HCT116 (cell line): ENCODE results near the gene PDE1A. TPM values are rescaled to one million over a fixed set of nuclear protein-coding genes. Genes with fewer than 3 reads are reported as not detected.

Experiments
- ATAC-seq: fragments of 200-7000 bp; cut with Tn5 transposase; 2 replicates; pipeline ENCODE4 v1.9.1; 2020; ENCODE audit warnings: mild to moderate bottlenecking, moderate library complexity
- BruUV-seq: library from RNA; stranded (reverse); fragments of 400-500 nt; replicated peaks from 2 replicates; lab custom pipeline; 2021; lab: Mats Ljungman, UMichigan
- CTCF ChIA-PET: fragments of 300-600 bp; sonication (Branson Sonifier 250); formaldehyde crosslinking; loops from one replicate; lab custom pipeline; 2021; ENCODE audit warnings: antibody characterized with exemption; lab: Charles Lee
- POLR2A ChIA-PET: fragments of 300-600, 350-600 bp; sonication (Branson Sonifier 250); formaldehyde crosslinking; loops from one replicate; lab custom pipeline; 2021; ENCODE audit warnings: antibody characterized with exemption; lab: Charles Lee
- RAD21 ChIA-PET, 2 experiments: fragments of 300-600 bp; sonication (Branson Sonifier 250); formaldehyde crosslinking; loops; one replicate each; lab custom pipeline; 2023; ENCODE audit warnings: low total read pairs in 2 of 2; ENCODE audit not compliant: uncharacterized antibody in 2 of 2, unreplicated experiment in 2 of 2, low non-redundant PET in 1 of 2; lab: Charles Lee
- DNase-seq: peaks from one replicate; pipeline ENCODE4 v3.0.0-alpha.2; 2010; ENCODE audit warnings: low read depth, low spot score
- H2AFZ ChIP-seq: fragments of 200-600 bp; shearing (Covaris generic), sonication (generic); 2 replicates; pipeline ENCODE4 v1.6.1; 2017; ENCODE audit warnings: low read depth, mixed run types, mixed read lengths, antibody characterized with exemption, low read length; ENCODE audit not compliant: poor library complexity, severe bottlenecking
- H3K27ac ChIP-seq: 2 replicates; pipeline ENCODE4 v1.5.1; 2012; ENCODE audit warnings: low read depth, low read length
- H3K27me3 ChIP-seq: fragments of 200-600 bp; sonication (generic); 2 replicates; pipeline ENCODE4 v1.6.1; 2016; ENCODE audit warnings: mixed run types, low read length, mixed read lengths; ENCODE audit not compliant: insufficient read depth
- H3K36me3 ChIP-seq, 2 experiments: fragments of 200-500 bp in 1 of 2; fragments of 200-600 bp in 1 of 2; sonication (Bioruptor generic) in 1 of 2; sonication (generic) in 1 of 2; 2 replicates each; pipeline versions ENCODE4 v1.5.1 to v1.6.1; 2014 to 2016; ENCODE audit warnings: low read length in 2 of 2, inconsistent platforms in 1 of 2, mixed read lengths in 1 of 2, mixed run types in 1 of 2; ENCODE audit not compliant: insufficient read depth in 2 of 2, control insufficient read depth in 1 of 2
- H3K4me1 ChIP-seq, 2 experiments: fragments of 200-600 bp in 1 of 2; sonication (generic) in 1 of 2; 2 replicates each; pipeline versions ENCODE4 v1.5.1 to v1.6.1; 2012 to 2017; ENCODE audit warnings: low read length in 2 of 2, inconsistent platforms in 1 of 2, mild to moderate bottlenecking in 1 of 2, mixed read lengths in 1 of 2, mixed run types in 1 of 2, moderate library complexity in 1 of 2; ENCODE audit not compliant: insufficient read depth in 2 of 2, control insufficient read depth in 1 of 2
- H3K4me2 ChIP-seq: fragments of 200-600 bp; sonication (generic); 2 replicates; pipeline ENCODE4 v1.6.1; 2017; ENCODE audit warnings: mixed run types, low read length, mixed read lengths
- H3K4me3 ChIP-seq, 2 experiments: fragments of 200-600 bp in 1 of 2; sonication (generic) in 1 of 2; replicated peaks in 1 of 2; 2 replicates each; pipeline ENCODE4 v1.5.1; 2011 to 2016; ENCODE audit warnings: low read length in 2 of 2, control low read depth in 1 of 2, low read depth in 1 of 2, mild to moderate bottlenecking in 1 of 2, mixed read lengths in 1 of 2, mixed run types in 1 of 2
- H3K79me2 ChIP-seq: fragments of 200-600 bp; sonication (generic); 2 replicates; pipeline ENCODE4 v1.6.1; 2017; ENCODE audit warnings: mild to moderate bottlenecking, mixed run types, low read length, moderate library complexity, mixed read lengths; ENCODE audit not compliant: insufficient read depth
- H3K9ac ChIP-seq: fragments of 200-600 bp; sonication (generic); 2 replicates; pipeline ENCODE4 v1.6.1; 2016; ENCODE audit warnings: low read length, mixed read lengths
- H3K9me2 ChIP-seq: fragments of 200-600 bp; sonication (generic), shearing (Covaris generic); 2 replicates; pipeline ENCODE4 v1.6.1; 2017; ENCODE audit warnings: mixed run types, mild to moderate bottlenecking, moderate library complexity; ENCODE audit not compliant: insufficient read depth
- H3K9me3 ChIP-seq, 2 experiments: fragments of 200-500 bp in 1 of 2; fragments of 200-600 bp in 1 of 2; sonication (Bioruptor generic) in 1 of 2; sonication (generic) in 1 of 2; 2 replicates each; pipeline ENCODE4 v1.6.1; 2014 to 2017; ENCODE audit warnings: low read length in 2 of 2, mixed read lengths in 2 of 2, inconsistent platforms in 1 of 2, low read depth in 1 of 2, mild to moderate bottlenecking in 1 of 2, mixed run types in 1 of 2, moderate library complexity in 1 of 2; ENCODE audit not compliant: control insufficient read depth in 1 of 2, insufficient read depth in 1 of 2
- H4K20me1 ChIP-seq: fragments of 200-600 bp; sonication (generic), shearing (Covaris generic); 2 replicates; pipeline ENCODE4 v1.6.1; 2017; ENCODE audit warnings: mixed run types, mild to moderate bottlenecking, moderate library complexity; ENCODE audit not compliant: insufficient read depth
- CBX3 ChIP-seq: IDR thresholded peaks from 2 replicates; pipeline ENCODE4 v1.6.1; 2012; ENCODE audit warnings: low read depth
- CEBPB ChIP-seq: IDR thresholded peaks from 2 replicates; pipeline ENCODE4 v1.6.1; 2012; ENCODE audit warnings: low read depth
- EGR1 ChIP-seq: IDR thresholded peaks from 2 replicates; pipeline ENCODE4 v1.6.1; 2012; ENCODE audit warnings: low read depth
- EZH2phosphoT487 ChIP-seq: fragments of 200-600 bp; IDR thresholded peaks from 2 replicates; pipeline ENCODE4 v1.6.1; 2018; ENCODE audit warnings: antibody characterized with exemption, borderline replicate concordance
- POLR2A ChIP-seq: IDR thresholded peaks from 2 replicates; pipeline ENCODE4 v1.7.0; 2011; ENCODE audit warnings: borderline replicate concordance; ENCODE audit not compliant: insufficient read depth, insufficient read length; ENCODE audit errors: extremely low read depth
- SP1 ChIP-seq: IDR thresholded peaks from 2 replicates; pipeline ENCODE4 v1.6.1; 2012; ENCODE audit warnings: low read depth
- SRF ChIP-seq: IDR thresholded peaks from 2 replicates; pipeline ENCODE4 v1.6.1; 2012; ENCODE audit warnings: low read depth
- TCF7L2 ChIP-seq: IDR thresholded peaks from 2 replicates; pipeline ENCODE4 v1.7.0; 2011; ENCODE audit warnings: borderline replicate concordance, inconsistent platforms; ENCODE audit not compliant: insufficient read depth, insufficient read length; ENCODE audit errors: extremely low read depth
- YY1 ChIP-seq: IDR thresholded peaks from 2 replicates; pipeline ENCODE4 v1.6.1; 2011; ENCODE audit warnings: low read length, low read depth, moderate library complexity, mild to moderate bottlenecking; ENCODE audit not compliant: insufficient replicate concordance; ENCODE audit errors: extremely low read depth
- ZNF274 ChIP-seq: fragments of 200-500 bp; sonication (Bioruptor generic); IDR thresholded peaks from 2 replicates; pipeline ENCODE4 v1.6.1; 2014; ENCODE audit warnings: mild to moderate bottlenecking, low read depth, low read length, inconsistent platforms
- intact Hi-C: fragments of 100-400 bp; cut with micrococcal nuclease; formaldehyde crosslinking; loops from 2 replicates; pipeline ENCODE4 v1.10.0; 2022
- total RNA-seq: library from RNA; stranded (reverse); gene quantifications from one replicate; pipeline ENCODE4 v1.2.1, GENCODE V29; 2021; ENCODE audit not compliant: unreplicated experiment
- TF ChIP-seq, protein P1 (sequence below): IDR thresholded peaks from 2 replicates; pipeline ENCODE4 v1.6.1; 2012
- TF ChIP-seq, protein P2 (sequence below): IDR thresholded peaks from 2 replicates; pipeline ENCODE4 v1.6.1; 2011; ENCODE audit warnings: mild to moderate bottlenecking, low read length, moderate library complexity; ENCODE audit not compliant: insufficient replicate concordance; ENCODE audit errors: extremely low read depth

Gene PDE1A
- total RNA-seq, 1 experiment from 2014 or later, result 0.12 TPM

DNA sequence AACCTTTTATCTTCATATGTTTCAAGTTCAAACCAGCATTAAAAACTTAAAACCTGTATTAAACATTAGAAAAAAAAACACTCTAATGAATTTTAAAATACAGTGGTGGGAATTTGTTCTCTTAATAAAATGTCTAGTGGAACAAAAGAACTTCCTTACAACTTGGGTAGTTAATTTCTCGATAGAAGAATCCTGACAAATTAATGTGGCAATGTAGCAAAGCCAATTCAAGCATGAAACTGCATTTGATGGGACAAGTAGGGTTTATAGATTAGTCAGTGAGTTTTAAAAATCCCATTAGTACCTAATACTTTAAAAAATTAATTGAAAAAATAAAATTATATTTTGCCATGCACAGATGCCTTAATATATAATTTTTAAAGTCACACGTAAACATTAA is 59.4 kb downstream of the PDE1A start:
- no peaks in the 10 kb centered on the region for H4K20me1 ChIP-seq
- TF ChIP-seq TCF7L2 (no peak), EGR1 (no peak), YY1 (no peak), EZH2phosphoT487 (no peak), CBX3 (no peak), ZNF274 (no peak), SP1 (no peak), CEBPB (no peak), SRF (no peak), POLR2A (no peak)
- TF ChIP-seq, protein P1, sequence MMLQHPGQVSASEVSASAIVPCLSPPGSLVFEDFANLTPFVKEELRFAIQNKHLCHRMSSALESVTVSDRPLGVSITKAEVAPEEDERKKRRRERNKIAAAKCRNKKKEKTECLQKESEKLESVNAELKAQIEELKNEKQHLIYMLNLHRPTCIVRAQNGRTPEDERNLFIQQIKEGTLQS, result no peak
- TF ChIP-seq, protein P2, sequence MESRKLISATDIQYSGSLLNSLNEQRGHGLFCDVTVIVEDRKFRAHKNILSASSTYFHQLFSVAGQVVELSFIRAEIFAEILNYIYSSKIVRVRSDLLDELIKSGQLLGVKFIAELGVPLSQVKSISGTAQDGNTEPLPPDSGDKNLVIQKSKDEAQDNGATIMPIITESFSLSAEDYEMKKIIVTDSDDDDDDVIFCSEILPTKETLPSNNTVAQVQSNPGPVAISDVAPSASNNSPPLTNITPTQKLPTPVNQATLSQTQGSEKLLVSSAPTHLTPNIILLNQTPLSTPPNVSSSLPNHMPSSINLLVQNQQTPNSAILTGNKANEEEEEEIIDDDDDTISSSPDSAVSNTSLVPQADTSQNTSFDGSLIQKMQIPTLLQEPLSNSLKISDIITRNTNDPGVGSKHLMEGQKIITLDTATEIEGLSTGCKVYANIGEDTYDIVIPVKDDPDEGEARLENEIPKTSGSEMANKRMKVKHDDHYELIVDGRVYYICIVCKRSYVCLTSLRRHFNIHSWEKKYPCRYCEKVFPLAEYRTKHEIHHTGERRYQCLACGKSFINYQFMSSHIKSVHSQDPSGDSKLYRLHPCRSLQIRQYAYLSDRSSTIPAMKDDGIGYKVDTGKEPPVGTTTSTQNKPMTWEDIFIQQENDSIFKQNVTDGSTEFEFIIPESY, result no peak
- H3K9ac ChIP-seq, result no peak overlapping the region
- H3K27ac ChIP-seq, result no peak overlapping the region
- DNase-seq (no peak), ATAC-seq (no peak)
- ChIA-PET CTCF (interaction anchor here (1.2 kb wide), 1 partner anchor 127 kb away, joined by 3 read pairs; no protein-coding TSS in a partner anchor), POLR2A (no interaction called here), RAD21 (no interaction called here)
- no peaks in the 10 kb centered on the region for H3K79me2 ChIP-seq
- H3K4me1 ChIP-seq, result peaks cover 5 to 6% of the 10 kb centered on the region in 2 experiments; a peak in 3 of 4 replicates
- no peaks in the 10 kb centered on the region for H3K36me3 ChIP-seq
- no peak overlapping the region for H2AFZ ChIP-seq
- intact Hi-C loops, result no loop called here
- H3K4me3 ChIP-seq, result no peak overlapping the region
- H3K9me2 ChIP-seq, result no peaks in the 10 kb centered on the region
- H3K9me3 ChIP-seq, result no peaks in the 10 kb centered on the region
- no peak overlapping the region for H3K4me2 ChIP-seq
- BruUV-seq, result no TSS peak
- no peaks in the 10 kb centered on the region for H3K27me3 ChIP-seq
